Neural cell (in vitro differentiated cells): ENCODE measurements around the gene PDE7B.

Experiments
- EP300 ChIP-seq: fragments of 450-650 bp; conservative IDR thresholded peaks from 2 replicates; pipeline ENCODE4 v1.6.1; 2014; ENCODE audit warnings: antibody characterized with exemption, mild to moderate bottlenecking, moderate library complexity; ENCODE audit not compliant: poor library complexity, severe bottlenecking
- TF ChIP-seq, protein P1 (sequence below): fragments of 450-650 bp; IDR thresholded peaks from 2 replicates; pipeline ENCODE4 v1.5.1; 2014; ENCODE audit warnings: antibody characterized with exemption, mild to moderate bottlenecking, moderate library complexity; ENCODE audit not compliant: poor library complexity, severe bottlenecking
- TF ChIP-seq, protein P2 (sequence below): IDR thresholded peaks from 2 replicates; pipeline ENCODE4 v1.6.1; 2012; ENCODE audit warnings: borderline replicate concordance

DNA sequence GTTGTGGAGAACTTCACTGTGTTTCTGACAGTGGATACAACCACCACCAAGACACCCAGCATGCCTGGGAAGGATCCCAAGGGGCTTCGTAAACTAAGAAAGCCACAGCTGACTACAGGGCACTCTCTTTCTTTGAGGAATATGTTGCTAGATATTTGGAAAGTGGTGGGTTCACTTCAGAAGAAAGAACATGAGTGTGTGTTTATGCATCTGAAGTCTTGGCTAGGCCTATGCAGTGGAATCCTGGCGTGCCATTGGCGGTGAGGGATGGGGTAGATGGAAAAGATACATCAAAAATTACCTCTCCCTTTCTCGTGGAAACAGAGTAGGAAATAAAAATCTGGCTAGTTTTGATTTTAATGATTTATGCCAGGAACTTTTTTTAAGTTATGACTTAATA lies 187.7 kb downstream of the PDE7B start:
- TF ChIP-seq, protein P1, sequence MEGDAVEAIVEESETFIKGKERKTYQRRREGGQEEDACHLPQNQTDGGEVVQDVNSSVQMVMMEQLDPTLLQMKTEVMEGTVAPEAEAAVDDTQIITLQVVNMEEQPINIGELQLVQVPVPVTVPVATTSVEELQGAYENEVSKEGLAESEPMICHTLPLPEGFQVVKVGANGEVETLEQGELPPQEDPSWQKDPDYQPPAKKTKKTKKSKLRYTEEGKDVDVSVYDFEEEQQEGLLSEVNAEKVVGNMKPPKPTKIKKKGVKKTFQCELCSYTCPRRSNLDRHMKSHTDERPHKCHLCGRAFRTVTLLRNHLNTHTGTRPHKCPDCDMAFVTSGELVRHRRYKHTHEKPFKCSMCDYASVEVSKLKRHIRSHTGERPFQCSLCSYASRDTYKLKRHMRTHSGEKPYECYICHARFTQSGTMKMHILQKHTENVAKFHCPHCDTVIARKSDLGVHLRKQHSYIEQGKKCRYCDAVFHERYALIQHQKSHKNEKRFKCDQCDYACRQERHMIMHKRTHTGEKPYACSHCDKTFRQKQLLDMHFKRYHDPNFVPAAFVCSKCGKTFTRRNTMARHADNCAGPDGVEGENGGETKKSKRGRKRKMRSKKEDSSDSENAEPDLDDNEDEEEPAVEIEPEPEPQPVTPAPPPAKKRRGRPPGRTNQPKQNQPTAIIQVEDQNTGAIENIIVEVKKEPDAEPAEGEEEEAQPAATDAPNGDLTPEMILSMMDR = no peak
- TF ChIP-seq, protein P2, sequence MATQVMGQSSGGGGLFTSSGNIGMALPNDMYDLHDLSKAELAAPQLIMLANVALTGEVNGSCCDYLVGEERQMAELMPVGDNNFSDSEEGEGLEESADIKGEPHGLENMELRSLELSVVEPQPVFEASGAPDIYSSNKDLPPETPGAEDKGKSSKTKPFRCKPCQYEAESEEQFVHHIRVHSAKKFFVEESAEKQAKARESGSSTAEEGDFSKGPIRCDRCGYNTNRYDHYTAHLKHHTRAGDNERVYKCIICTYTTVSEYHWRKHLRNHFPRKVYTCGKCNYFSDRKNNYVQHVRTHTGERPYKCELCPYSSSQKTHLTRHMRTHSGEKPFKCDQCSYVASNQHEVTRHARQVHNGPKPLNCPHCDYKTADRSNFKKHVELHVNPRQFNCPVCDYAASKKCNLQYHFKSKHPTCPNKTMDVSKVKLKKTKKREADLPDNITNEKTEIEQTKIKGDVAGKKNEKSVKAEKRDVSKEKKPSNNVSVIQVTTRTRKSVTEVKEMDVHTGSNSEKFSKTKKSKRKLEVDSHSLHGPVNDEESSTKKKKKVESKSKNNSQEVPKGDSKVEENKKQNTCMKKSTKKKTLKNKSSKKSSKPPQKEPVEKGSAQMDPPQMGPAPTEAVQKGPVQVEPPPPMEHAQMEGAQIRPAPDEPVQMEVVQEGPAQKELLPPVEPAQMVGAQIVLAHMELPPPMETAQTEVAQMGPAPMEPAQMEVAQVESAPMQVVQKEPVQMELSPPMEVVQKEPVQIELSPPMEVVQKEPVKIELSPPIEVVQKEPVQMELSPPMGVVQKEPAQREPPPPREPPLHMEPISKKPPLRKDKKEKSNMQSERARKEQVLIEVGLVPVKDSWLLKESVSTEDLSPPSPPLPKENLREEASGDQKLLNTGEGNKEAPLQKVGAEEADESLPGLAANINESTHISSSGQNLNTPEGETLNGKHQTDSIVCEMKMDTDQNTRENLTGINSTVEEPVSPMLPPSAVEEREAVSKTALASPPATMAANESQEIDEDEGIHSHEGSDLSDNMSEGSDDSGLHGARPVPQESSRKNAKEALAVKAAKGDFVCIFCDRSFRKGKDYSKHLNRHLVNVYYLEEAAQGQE = no peak
- TF ChIP-seq EP300 = no peak
